NCI-H2171 treated with DMSO at 0.1 percent for 48 hours (cell line): ENCODE measurements around the gene BRINP2.

Source experiments
- DNase-seq: peaks from one replicate; lab custom pipeline; 2025; lab: John Stamatoyannopoulos, UW

BRINP2 gene

DNA sequence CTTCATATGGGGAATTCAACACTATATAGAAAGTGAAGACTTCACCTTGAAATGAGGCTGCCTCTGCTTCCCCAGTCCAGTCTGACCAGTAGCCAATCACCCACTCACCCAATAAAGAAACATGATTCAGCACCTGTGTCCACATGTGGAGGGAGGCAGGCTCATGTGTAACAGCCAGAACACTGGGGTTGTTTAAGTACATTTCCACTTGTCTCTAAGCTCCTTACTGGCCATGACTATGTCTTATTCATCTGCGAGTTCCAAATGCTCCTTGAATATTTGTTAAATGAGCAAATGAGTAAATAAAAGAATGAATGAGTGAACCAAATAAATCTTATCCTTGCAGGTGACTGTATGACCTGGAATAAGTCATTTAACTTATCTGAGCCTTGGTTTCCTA lies 100.1 kb downstream of the BRINP2 start:
- DNase-seq, result no peak

- no peak for DNase-seq
These were observed 102.4 kb downstream of the BRINP2 start for GRCh38 chr1:177273141-177273540.

- DNase-seq, result no peak
These were observed 104.0 kb downstream of the BRINP2 start for GRCh38 chr1:177274687-177275211.

GRCh38 chr1:177275736-177276135 lies 105.0 kb downstream of the BRINP2 start:
- DNase-seq, result no peak

GRCh38 chr1:177278626-177279390 lies 108.0 kb downstream of the BRINP2 start:
- no peak for DNase-seq

GRCh38 chr1:177281901-177282300 lies 111.1 kb downstream of the BRINP2 start:
- DNase-seq, result no peak

GRCh38 chr1:177282976-177283375 lies 112.2 kb downstream of the BRINP2 start:
- DNase-seq, result no peak

DNA sequence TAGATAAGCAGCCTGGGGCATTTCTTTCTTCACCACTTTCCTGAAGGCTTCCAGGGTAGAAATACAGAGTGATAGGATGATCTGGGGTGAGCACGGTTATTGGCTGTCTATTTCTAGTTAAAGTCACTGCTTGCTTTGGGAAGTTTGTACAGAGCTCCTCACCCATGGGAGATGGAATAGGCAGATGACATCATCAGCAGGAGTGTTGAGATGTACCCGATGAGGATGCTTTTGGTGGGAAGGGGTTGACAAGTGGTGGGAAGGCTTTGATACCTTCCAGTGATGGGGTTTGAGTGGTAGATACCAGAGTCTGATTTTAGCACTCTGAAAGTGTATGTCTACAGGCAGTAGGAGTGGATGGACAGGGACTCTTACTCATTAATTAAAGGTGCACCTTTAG lies 112.6 kb downstream of the BRINP2 start:
- no peak for DNase-seq

- DNase-seq, result no peak
These were observed 115.6 kb downstream of the BRINP2 start for GRCh38 chr1:177286396-177286795.

- DNase-seq, result no peak
These were observed 116.5 kb downstream of the BRINP2 start for GRCh38 chr1:177287270-177287669.

DNA sequence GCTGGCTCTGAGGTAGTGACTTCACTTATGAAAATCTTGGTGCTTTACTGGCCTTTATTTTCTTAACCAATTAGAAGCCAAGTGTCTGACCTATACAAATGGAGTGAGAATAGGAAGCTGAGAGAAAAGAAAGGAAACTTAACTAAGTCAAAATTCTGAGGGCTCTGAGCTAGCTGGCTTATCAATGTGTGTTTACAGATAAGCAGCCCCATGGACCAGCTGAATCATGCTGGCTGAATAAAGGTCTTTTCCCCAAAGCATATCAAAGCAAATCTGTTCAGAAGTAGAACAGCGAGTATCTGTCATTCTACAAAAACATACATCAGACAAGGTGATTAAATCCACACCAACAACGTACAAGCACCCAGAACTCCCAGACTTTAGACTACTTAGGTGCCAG lies 117.2 kb downstream of the BRINP2 start:
- DNase-seq, result no peak

DNA sequence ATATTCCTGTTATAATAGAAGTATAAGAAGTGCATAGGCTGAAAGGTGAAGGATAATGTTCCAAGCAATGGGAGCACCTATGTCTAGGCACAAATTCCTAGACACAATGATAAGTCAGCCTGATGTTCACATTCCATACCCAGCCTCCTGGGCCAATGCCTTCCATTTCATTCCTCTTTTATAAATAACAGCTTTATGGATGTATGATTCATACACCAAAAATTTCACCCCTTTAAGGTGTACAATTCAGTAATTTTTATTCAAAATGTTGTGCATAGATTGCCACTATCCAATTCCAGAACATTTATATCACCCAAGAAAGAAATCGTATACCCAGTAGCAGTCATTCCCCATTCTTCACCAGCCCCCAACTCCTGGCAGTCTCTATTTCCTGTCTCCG lies 118.8 kb downstream of the BRINP2 start:
- DNase-seq, result no peak

GRCh38 chr1:177300431-177300830 lies 129.7 kb downstream of the BRINP2 start:
- no peak for DNase-seq

- no peak for DNase-seq
These were observed 130.8 kb downstream of the BRINP2 start for GRCh38 chr1:177301425-177302124.

DNA sequence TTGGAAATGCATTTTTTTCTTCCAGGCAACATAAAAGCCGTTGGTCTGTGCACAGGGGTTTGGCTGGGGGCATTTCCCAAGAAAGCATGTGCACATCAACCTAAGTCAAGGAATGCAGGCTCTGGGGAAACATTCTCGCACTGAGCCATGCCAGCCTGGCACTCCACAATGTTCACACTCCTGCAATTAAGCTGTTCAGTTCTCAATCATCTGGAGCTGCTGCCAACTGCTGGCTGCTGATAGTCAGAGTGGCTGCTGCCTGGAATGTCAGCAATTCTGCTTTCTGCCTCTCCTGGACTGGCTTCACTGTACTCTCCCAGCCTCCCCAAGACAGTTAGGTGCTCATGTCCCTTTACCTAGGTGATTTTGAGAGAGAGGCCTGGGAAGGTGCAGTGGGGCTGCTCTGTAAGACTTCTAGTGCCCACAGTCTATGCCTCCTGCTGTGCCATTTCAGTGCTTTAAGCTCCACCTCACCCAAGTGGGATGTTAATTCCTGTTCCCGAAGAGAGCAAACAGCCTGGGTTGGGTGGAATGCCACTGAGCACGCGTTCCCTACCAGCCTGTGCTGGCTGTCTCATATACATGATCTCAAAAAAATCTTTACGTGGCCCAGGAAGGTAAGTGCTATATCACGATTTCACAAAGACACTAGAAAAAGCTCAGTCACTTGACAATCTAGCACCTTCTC lies 131.7 kb downstream of the BRINP2 start:
- DNase-seq, result no peak

DNA sequence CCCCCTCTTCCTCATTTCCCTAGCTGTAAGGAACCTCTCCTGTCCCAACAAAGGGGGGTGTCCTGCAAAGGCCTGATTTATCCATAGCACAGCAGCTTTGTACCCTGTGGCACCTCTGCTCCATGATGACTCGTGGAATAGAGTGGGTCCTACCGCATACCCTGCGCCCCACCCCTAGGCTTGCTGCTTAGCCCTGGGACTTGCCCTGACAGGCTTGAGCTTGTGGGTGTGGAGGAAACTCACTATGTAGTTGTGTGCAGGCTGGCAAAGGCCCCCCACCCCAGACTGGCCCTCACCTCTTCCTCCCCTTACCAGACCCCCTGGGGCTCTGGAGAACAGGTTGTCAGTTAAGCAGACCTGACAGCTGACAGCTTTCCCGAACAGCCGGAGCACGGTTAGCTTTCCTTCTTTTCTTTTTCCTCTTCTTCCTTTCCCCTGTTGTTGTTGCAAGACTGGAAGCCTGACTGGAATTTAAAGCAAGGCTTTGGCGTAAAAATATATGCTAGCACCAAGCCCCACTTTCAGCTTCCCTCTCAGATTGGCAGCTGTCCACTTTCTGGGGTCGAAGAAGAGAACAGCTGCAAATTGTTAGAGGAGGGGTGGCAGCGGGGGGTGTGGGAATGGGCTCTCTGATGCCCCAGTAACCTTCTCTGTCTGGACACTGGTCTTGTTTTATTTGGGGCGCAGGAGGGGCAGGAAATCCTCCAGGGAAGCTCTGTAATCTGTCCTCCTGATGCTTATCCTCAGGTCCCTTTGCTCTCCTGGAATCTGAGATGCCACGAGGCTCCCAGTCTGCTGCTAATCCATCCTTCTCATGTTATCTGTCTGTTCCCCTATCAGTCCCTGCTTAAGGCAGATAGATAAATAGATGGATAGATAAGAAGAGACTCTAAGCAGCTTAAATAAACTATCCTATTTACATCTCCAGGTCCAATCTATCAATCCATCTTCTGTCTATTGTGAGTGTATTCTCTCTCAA lies 134.6 kb downstream of the BRINP2 start:
- no peak for DNase-seq

DNA sequence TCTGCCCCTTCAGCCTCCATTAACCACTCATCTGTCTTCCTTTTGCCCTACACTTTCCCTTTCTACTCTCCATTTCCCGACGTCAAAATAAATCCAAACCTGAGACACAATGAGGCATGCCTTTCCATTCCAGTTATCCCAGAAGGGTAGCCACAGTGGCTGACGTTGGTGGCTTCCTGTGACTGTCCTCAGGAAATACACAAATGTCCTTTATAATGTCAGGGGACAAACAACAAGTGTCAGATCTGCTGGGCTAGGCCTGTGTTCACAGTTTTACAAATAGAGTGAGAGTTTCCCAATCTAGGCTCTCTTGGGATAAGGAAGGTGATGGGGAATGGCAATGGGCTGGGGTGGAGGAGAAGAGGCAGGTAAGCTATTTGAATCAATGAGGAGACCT lies 135.3 kb downstream of the BRINP2 start:
- no peak for DNase-seq

GRCh38 chr1:177306981-177307380 lies 136.2 kb downstream of the BRINP2 start:
- DNase-seq, result no peak

DNA sequence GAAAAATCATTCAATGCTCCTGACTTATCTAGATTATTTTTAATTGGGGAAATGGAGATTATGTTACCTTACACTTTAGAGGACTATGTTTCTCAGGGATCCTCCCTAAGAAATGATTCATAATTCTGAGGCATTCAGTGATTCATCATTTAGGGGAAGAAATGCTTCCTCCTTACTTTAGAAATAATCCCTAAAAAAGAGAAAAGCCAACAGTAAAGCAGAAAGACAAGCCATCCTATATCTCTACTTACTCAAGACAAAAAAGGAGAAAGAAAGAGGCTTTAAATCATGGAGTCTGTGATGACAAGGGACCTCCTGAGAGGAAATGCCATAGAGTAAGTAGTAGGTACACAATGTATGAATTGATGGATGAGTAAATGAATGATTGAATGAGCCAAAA lies 137.0 kb downstream of the BRINP2 start:
- DNase-seq, result no peak

- DNase-seq, result no peak
These were observed 139.1 kb downstream of the BRINP2 start for GRCh38 chr1:177309880-177310279.

DNA sequence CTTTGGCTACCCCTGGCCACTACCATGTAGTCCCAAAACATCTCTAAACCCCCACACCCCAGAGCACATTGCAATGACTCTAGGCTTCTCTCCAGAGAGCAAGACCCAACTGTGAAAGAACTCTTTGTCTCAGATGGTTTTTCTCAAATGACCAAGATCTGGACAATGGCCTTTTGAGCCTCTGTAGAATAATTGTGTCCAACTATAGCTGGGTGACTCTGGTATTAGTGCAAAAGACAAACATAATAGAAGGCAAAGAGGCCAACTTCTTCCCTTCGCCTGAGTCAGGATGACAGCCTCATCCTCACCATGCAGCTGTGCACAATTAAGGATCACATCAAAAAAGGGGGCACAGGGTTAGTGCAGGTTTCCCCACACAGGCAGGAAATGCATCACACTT lies 139.6 kb downstream of the BRINP2 start:
- no peak for DNase-seq

DNA sequence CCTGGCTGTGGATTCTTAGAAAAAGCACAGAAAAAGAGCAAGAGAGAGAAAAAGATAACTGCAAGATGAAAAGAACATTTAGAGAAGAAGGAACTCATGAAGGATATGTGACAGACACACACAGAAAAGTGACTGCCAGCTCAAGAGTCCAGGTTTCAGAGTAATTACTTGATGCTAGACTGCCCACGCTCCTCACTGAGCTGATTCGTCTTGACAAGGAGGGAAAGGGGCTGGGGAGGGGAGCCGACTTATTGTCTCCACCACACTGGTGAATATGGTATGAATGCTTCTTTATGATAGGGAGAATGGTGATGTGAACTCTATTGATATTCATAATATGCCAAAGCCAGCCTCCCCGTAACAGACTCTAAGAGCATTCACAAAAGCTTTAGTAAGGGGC lies 140.4 kb downstream of the BRINP2 start:
- no peak for DNase-seq
